HG02588 (cell line): ENCODE results near the gene ARHGAP4.

Experiments
- ATAC-seq: cut with Tn5 transposase; IDR thresholded peaks from one replicate; pipeline ENCODE4 v1.9.1; 2021; ENCODE audit warnings: mild to moderate bottlenecking, moderate library complexity; ENCODE audit not compliant: unreplicated experiment

ARHGAP4 gene

GRCh38 chrX:153870288-153870690 lies 55.8 kb downstream of the ARHGAP4 start:
- ATAC-seq = no peak

- ATAC-seq = no peak
These were observed 56.4 kb downstream of the ARHGAP4 start for GRCh38 chrX:153869473-153870287.

GRCh38 chrX:153868576-153869472 lies 57.2 kb downstream of the ARHGAP4 start:
- ATAC-seq = no peak

GRCh38 chrX:153867671-153868070 lies 58.4 kb downstream of the ARHGAP4 start:
- ATAC-seq = no peak

- no peak for ATAC-seq
These were observed 58.9 kb downstream of the ARHGAP4 start for GRCh38 chrX:153867139-153867538.

GRCh38 chrX:153866302-153867019 lies 59.6 kb downstream of the ARHGAP4 start:
- ATAC-seq = no peak

- no peak for ATAC-seq
These were observed 60.4 kb downstream of the ARHGAP4 start for GRCh38 chrX:153865685-153866084.

GRCh38 chrX:153865321-153865580 lies 60.8 kb downstream of the ARHGAP4 start:
- ATAC-seq = no peak

GRCh38 chrX:153864561-153865320 lies 61.3 kb downstream of the ARHGAP4 start:
- no peak for ATAC-seq

- ATAC-seq = no peak
These were observed 62.0 kb downstream of the ARHGAP4 start for GRCh38 chrX:153864101-153864500.

- no peak for ATAC-seq
These were observed 62.6 kb downstream of the ARHGAP4 start for GRCh38 chrX:153863251-153863991.

- ATAC-seq = no peak
These were observed 63.5 kb downstream of the ARHGAP4 start for GRCh38 chrX:153862369-153863250.

GRCh38 chrX:153861733-153862310 lies 64.2 kb downstream of the ARHGAP4 start:
- ATAC-seq = no peak

- ATAC-seq = no peak
These were observed 64.9 kb downstream of the ARHGAP4 start for GRCh38 chrX:153861151-153861550.
